ENCODE data around the gene RNF213. TPM values are rescaled to one million over a fixed set of nuclear protein-coding genes. Genes with fewer than 3 reads are reported as not detected.

The RNF213 gene
- total and polyA plus RNA-seq, 10 of the 15 experiments (the other 5 are each of a cell fraction or from before 2014, with no cell fraction given) = 18.6 to 145 (median 65.8) TPM

DNA sequence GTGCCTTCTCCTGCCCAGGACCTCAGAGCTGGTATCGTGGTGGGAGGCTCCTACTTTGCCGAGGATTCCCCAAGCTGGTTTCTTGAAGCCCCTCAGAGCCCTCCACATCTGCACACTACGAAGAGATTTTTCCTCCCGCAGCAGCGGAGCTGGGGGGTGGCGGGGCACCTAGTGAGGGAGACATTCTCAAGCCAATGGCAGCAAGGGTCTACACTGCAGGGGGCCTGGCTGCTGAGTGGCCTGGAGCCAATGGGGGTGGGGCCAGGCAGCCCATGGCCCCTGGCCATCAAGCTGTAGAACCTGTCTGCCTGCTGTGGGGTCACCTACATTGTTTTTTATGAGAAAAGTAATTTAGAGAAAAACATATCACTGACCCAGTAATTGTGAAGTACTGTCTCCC is 35.4 kb upstream of the RNF213 start:
- H3K4me1 ChIP-seq (ENCODE audit: control insufficient read depth, insufficient read depth, low read length) = no peaks in the 10 kb centered on the region
- SMC1A ChIA-PET (ENCODE audit: uncharacterized antibody, unreplicated experiment) = no interaction called here
- H4K20me1 ChIP-seq (ENCODE audit: control insufficient read depth, insufficient read depth) = no peaks in the 10 kb centered on the region
- no peaks in the 10 kb centered on the region for H3K9me3 ChIP-seq (replicated peaks; ENCODE audit: control insufficient read depth, insufficient read depth, low read length)
- DNase-seq (ENCODE audit: low read depth, low spot score) (no peak), ATAC-seq (no peak), FAIRE-seq (no peak)
- WGBS (ENCODE audit: insufficient coverage, insufficient replicate concordance, low lambda C conversion rate, missing lambda C conversion rate) = 57% methylated on average over 6 of the region's 6 CpGs
- no peaks in the 10 kb centered on the region for H3K27me3 ChIP-seq (replicated peaks in 1 of 2; ENCODE audit: control insufficient read depth in 2 of 2, insufficient read depth in 2 of 2, low read length in 1 of 2)
- no peak overlapping the region for H3K9ac ChIP-seq (ENCODE audit: control insufficient read depth, insufficient read depth, low read length)
- no peak overlapping the region for H3K4me2 ChIP-seq (ENCODE audit: control insufficient read depth, insufficient read depth)
- H3K36me3 ChIP-seq (ENCODE audit: control insufficient read depth in 2 of 2, insufficient read depth in 2 of 2, low read length in 1 of 2) = no peaks in the 10 kb centered on the region
- no peaks in the 10 kb centered on the region for H3K79me2 ChIP-seq (ENCODE audit: control insufficient read depth, insufficient read depth, low read length)
- intact Hi-C loops (cut with micrococcal nuclease; ENCODE audit: unreplicated experiment) = no loop called here
- H3K4me3 ChIP-seq = no peak overlapping the region
- RAD21 ChIA-PET (ENCODE audit: unreplicated experiment) = no interaction called here
- in situ Hi-C loops (cut with MboI) = no loop called here
- TF ChIP-seq CTCF (IDR thresholded peaks at IDR 0.05 in 2 of 3, conservative IDR thresholded peaks at IDR 0.05 in 1 of 3; ENCODE audit: control insufficient read depth in 2 of 3, extremely low read depth in 1 of 3, insufficient read depth in 1 of 3, low read depth in 3 of 3, low read length in 3 of 3) (no peak), EED (IDR thresholded peaks at IDR 0.05; ENCODE audit: low read depth) (no peak), ZNF24 (IDR thresholded peaks at IDR 0.05) (no peak), RBBP5 (conservative IDR thresholded peaks at IDR 0.05) (no peak), BHLHE40 (IDR thresholded peaks at IDR 0.05; ENCODE audit: borderline replicate concordance in 1 of 2, low read depth in 2 of 2, low read length in 1 of 2) (no peak), STAT3 (IDR thresholded peaks at IDR 0.05; ENCODE audit: low read depth, low read length) (no peak), CBX3 (IDR thresholded peaks at IDR 0.05; ENCODE audit: borderline replicate concordance, low read depth) (no peak), HCFC1 (IDR thresholded peaks at IDR 0.05; ENCODE audit: low read length) (no peak), SMARCA5 (IDR thresholded peaks at IDR 0.05) (no peak), FOXM1 (IDR thresholded peaks at IDR 0.05; ENCODE audit: low read depth, low read length) (no peak), CBFB (IDR thresholded peaks at IDR 0.05; ENCODE audit: low read depth) (no peak), NRF1 (conservative IDR thresholded peaks at IDR 0.05; ENCODE audit: low read depth, low read length) (no peak), HDGF (IDR thresholded peaks at IDR 0.05) (no peak), POLR2AphosphoS5 (IDR thresholded peaks at IDR 0.05; ENCODE audit: low read length) (no peak)
- TF ChIP-seq, protein P1, sequence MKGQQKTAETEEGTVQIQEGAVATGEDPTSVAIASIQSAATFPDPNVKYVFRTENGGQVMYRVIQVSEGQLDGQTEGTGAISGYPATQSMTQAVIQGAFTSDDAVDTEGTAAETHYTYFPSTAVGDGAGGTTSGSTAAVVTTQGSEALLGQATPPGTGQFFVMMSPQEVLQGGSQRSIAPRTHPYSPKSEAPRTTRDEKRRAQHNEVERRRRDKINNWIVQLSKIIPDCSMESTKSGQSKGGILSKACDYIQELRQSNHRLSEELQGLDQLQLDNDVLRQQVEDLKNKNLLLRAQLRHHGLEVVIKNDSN (IDR thresholded peaks at IDR 0.05; ENCODE audit: borderline replicate concordance, extremely low read length, insufficient read depth, low read depth, low read length) = no peak
- no peak overlapping the region for H3K27ac ChIP-seq (ENCODE audit: control insufficient read depth, insufficient read depth)
- BruUV-seq (replicated peaks) = no TSS peak
- CTCF ChIA-PET = interaction anchor here (1.1 kb wide), 1 partner anchor 29 kb away, joined by 3 read pairs; no protein-coding TSS in a partner anchor
- no peak overlapping the region for H2AFZ ChIP-seq (ENCODE audit: control insufficient read depth, low read depth, low read length)
- POLR2A ChIA-PET = no interaction called here

Data from GM12878 (cell line).